IMR-90 (cell line): Measurements from ENCODE around the gene SGCA. TPM values are rescaled to one million over a fixed set of nuclear protein-coding genes. Genes with fewer than 3 reads are reported as not detected.

Experiments
- ATAC-seq: fragments of 200-7000 bp; cut with Tn5 transposase; 2 replicates; pipeline ENCODE4 v1.9.1; 2020; ENCODE audit warnings: low read depth, mild to moderate bottlenecking, moderate library complexity
- BruUV-seq: library from RNA; stranded (reverse); fragments of 400-500 nt; replicated peaks from 2 replicates; lab custom pipeline; 2021; lab: Mats Ljungman, UMichigan
- CTCF ChIA-PET: fragments of 300-600 bp; formaldehyde crosslinking; extraction: SDS; loops from one replicate; lab custom pipeline; 2021; ENCODE audit warnings: antibody characterized with exemption; lab: Yijun Ruan, JAX
- POLR2A ChIA-PET: fragments of 300-600 bp; sonication (Branson Sonifier 250); formaldehyde crosslinking; loops from one replicate; lab custom pipeline; 2022; ENCODE audit warnings: antibody characterized with exemption; ENCODE audit not compliant: unreplicated experiment; lab: Charles Lee
- DNase-seq: peaks from one replicate; pipeline ENCODE4 v3.0.0; 2013
- H2AFZ ChIP-seq: replicated peaks from 2 replicates; pipeline ENCODE3; 2013; ENCODE audit warnings: low read length, mild to moderate bottlenecking; ENCODE audit not compliant: poor library complexity
- H2AK5ac ChIP-seq: 2 replicates; pipeline ENCODE4 v1.6.1; 2013; ENCODE audit warnings: low read depth, low read length, inconsistent platforms
- H2AK9ac ChIP-seq: replicated peaks from 2 replicates; pipeline ENCODE3; 2013; ENCODE audit warnings: mild to moderate bottlenecking, low read depth, low read length, moderate library complexity; ENCODE audit not compliant: poor library complexity
- H2BK120ac ChIP-seq: 2 replicates; pipeline ENCODE4 v1.6.1; 2013; ENCODE audit warnings: low read depth, low read length, inconsistent platforms
- H2BK15ac ChIP-seq: 3 replicates; pipeline ENCODE4 v1.6.1; 2013; ENCODE audit warnings: low read depth, low read length, inconsistent platforms
- H2BK20ac ChIP-seq: 2 replicates; pipeline ENCODE4 v1.6.1; 2013; ENCODE audit warnings: low read depth, mild to moderate bottlenecking, inconsistent platforms, low read length, moderate library complexity
- H2BK5ac ChIP-seq: 2 replicates; pipeline ENCODE4 v1.6.1; 2013; ENCODE audit warnings: mild to moderate bottlenecking, low read depth, low read length, inconsistent platforms; ENCODE audit not compliant: poor library complexity, severe bottlenecking
- H3K14ac ChIP-seq: replicated peaks from 2 replicates; pipeline ENCODE4 v1.6.1; 2013; ENCODE audit warnings: low read depth, low read length, inconsistent platforms
- H3K18ac ChIP-seq: 2 replicates; pipeline ENCODE4 v1.6.1; 2013; ENCODE audit warnings: low read depth, low read length, control low read depth
- H3K23ac ChIP-seq: 2 replicates; pipeline ENCODE4 v1.6.1; 2013; ENCODE audit warnings: low read depth, low read length, inconsistent platforms
- H3K27ac ChIP-seq: 2 replicates; pipeline ENCODE4 v1.5.1; 2013; ENCODE audit warnings: mild to moderate bottlenecking, control low read depth, low read length; ENCODE audit not compliant: insufficient read depth
- H3K27me3 ChIP-seq: 2 replicates; pipeline ENCODE4 v1.6.1; 2013; ENCODE audit warnings: low read length; ENCODE audit not compliant: control insufficient read depth, insufficient read depth
- H3K36me3 ChIP-seq: 2 replicates; pipeline ENCODE4 v1.6.1; 2013; ENCODE audit warnings: low read length, mixed read lengths; ENCODE audit not compliant: control insufficient read depth, insufficient read depth
- H3K4ac ChIP-seq: 2 replicates; pipeline ENCODE4 v1.6.1; 2013; ENCODE audit warnings: low read depth, low read length, inconsistent platforms
- H3K4me1 ChIP-seq: 2 replicates; pipeline ENCODE4 v1.6.1; 2013; ENCODE audit warnings: low read length, mixed read lengths; ENCODE audit not compliant: control insufficient read depth, insufficient read depth
- H3K4me2 ChIP-seq: 2 replicates; pipeline ENCODE4 v1.6.1; 2013; ENCODE audit warnings: low read depth, mild to moderate bottlenecking, control low read depth, low read length, moderate library complexity
- H3K4me3 ChIP-seq: 2 replicates; pipeline ENCODE4 v1.5.1; 2013; ENCODE audit warnings: low read depth, mild to moderate bottlenecking, control low read depth, low read length, moderate library complexity; ENCODE audit not compliant: insufficient read depth
- H3K56ac ChIP-seq: 2 replicates; pipeline ENCODE4 v1.6.1; 2013; ENCODE audit warnings: low read length, inconsistent platforms; ENCODE audit not compliant: insufficient read depth; ENCODE audit errors: extremely low read depth
- H3K79me1 ChIP-seq, 2 experiments: 2 replicates each; pipeline ENCODE4 v1.6.1; 2013; ENCODE audit warnings: low read length in 2 of 2, inconsistent platforms in 1 of 2, low read depth in 1 of 2
- H3K9ac ChIP-seq: 2 replicates; pipeline ENCODE4 v1.6.1; 2013; ENCODE audit warnings: low read depth, low read length, control low read depth
- H3K9me1 ChIP-seq: 2 replicates; pipeline ENCODE4 v1.6.1; 2013; ENCODE audit warnings: low read length, inconsistent platforms; ENCODE audit not compliant: insufficient read depth
- H3K9me3 ChIP-seq: 2 replicates; pipeline ENCODE4 v1.6.1; 2013; ENCODE audit warnings: low read length; ENCODE audit not compliant: control insufficient read depth, insufficient read depth
- H4K20me1 ChIP-seq: 2 replicates; pipeline ENCODE4 v1.6.1; 2013; ENCODE audit warnings: low read length, inconsistent platforms; ENCODE audit not compliant: insufficient read depth
- H4K5ac ChIP-seq: 2 replicates; pipeline ENCODE4 v1.6.1; 2013; ENCODE audit warnings: mild to moderate bottlenecking, low read depth, low read length, control low read depth
- H4K8ac ChIP-seq, 2 experiments: 2 replicates each; pipeline ENCODE4 v1.6.1; 2013; ENCODE audit warnings: low read depth in 2 of 2, low read length in 2 of 2, control low read depth in 1 of 2, inconsistent platforms in 1 of 2
- H4K91ac ChIP-seq: 2 replicates; pipeline ENCODE4 v1.6.1; 2013; ENCODE audit warnings: low read depth, low read length, inconsistent platforms; ENCODE audit not compliant: insufficient read depth
- CTCF ChIP-seq: conservative IDR thresholded peaks from 2 replicates; pipeline ENCODE4 v1.5.1; 2012; ENCODE audit warnings: mild to moderate bottlenecking, low read depth, low read length, improper control_type of control experiment
- FOS ChIP-seq: fragments of 150-350 bp; IDR thresholded peaks from 2 replicates; pipeline ENCODE4 v1.6.1; 2016; ENCODE audit warnings: low read depth, low read length
- MAZ ChIP-seq: IDR thresholded peaks from 2 replicates; pipeline ENCODE4 v1.6.1; 2012; ENCODE audit warnings: low read depth, mild to moderate bottlenecking, low read length, improper control_type of control experiment, moderate library complexity, borderline replicate concordance
- NFE2L2 ChIP-seq: fragments of 150-350 bp; IDR thresholded peaks from 2 replicates; pipeline ENCODE4 v1.6.1; 2016; ENCODE audit warnings: low read depth, mild to moderate bottlenecking, low read length
- POLR2A ChIP-seq: IDR thresholded peaks from 2 replicates; pipeline ENCODE4 v1.6.1; 2012; ENCODE audit warnings: mild to moderate bottlenecking, low read depth, low read length
- RAD21 ChIP-seq: IDR thresholded peaks from 2 replicates; pipeline ENCODE4 v1.6.1; 2012; ENCODE audit warnings: low read length, improper control_type of control experiment
- WGBS, 2 experiments: methylation state at CpG; one replicate each; pipeline versions ENCODE4 v1.1.5 to v1.1.7; 2013; ENCODE audit warnings: missing lambda C conversion rate in 2 of 2; ENCODE audit not compliant: insufficient read length in 1 of 2; ENCODE audit errors: extremely low coverage in 2 of 2; 5-methylcytosine and 5-hydroxymethylcytosine counted together
- dilution Hi-C: fragments of 300-500 bp; cut with HindIII; formaldehyde crosslinking; loops from one replicate; pipeline ENCODE4 v1.14.3; 2018; ENCODE audit warnings: low sequenced_read_pairs; ENCODE audit not compliant: unreplicated experiment
- in situ Hi-C: fragments of 300-500 bp; cut with MboI; formaldehyde crosslinking; loops from 3 replicates; pipeline ENCODE4 v1.14.3; 2019; ENCODE audit warnings: low sequenced_read_pairs, inconsistent platforms, mixed read lengths
- intact Hi-C: fragments of 100-400 bp; cut with micrococcal nuclease; formaldehyde crosslinking; loops from 2 replicates; pipeline ENCODE4 v1.10.0; 2022
- polyA plus RNA-seq, 3 experiments: library from polyadenylated mRNA; depleted of rRNA; stranded (reverse); fragments of >200 nt; gene quantifications; 2 replicates each; pipeline ENCODE4 v1.2.3, GENCODE V29; 2012; ENCODE audit warnings: low replicate concordance in 1 of 3
- total RNA-seq: library from RNA; depleted of rRNA; stranded (reverse); fragments of >200 nt; gene quantifications from 2 replicates; pipeline ENCODE4 v1.2.3, GENCODE V29; 2012

SGCA gene
- total and polyA plus RNA-seq, 2 of the 4 experiments (the other 2 are of a cell fraction) = 0.19 TPM; not detected in 1

DNA sequence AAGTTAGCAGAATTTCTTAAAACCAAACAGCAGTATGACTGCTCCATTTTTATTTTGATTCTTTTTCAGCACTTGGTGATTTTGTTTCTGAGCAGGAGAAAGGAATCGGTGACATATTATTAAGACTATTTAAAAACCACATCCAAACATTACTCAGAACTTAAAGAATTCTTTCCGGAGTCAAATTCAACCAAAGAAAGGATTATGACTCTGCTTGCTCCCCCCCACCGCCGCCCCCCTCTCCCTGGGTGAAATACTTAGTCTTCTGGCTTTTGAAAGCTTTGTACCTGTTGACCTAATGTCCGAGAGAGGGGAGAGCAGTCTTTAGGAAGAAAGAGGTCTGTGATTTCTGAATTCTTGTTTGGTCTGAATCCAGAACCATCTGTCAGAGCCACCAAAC lies 53.5 kb downstream of the SGCA start:
- Histone ChIP-seq H4K5ac (peak overlapping the region; percentile 86), H3K4me1 (peaks cover 45% of the 10 kb centered on the region), H3K4ac (peak overlapping the region; percentile 93), H2AK5ac (peak overlapping the region; percentile 84), H3K27ac (peak overlapping the region; percentile 87), H3K4me2 (peak overlapping the region; percentile 94), H3K36me3 (no peaks in the 10 kb centered on the region), H2BK120ac (peak overlapping the region; percentile 94), H3K56ac (peak overlapping the region; percentile 93), H2BK15ac (peak overlapping the region; percentile 87), H3K27me3 (no peaks in the 10 kb centered on the region), H2BK20ac (peak overlapping the region; percentile 92), H4K91ac (peak overlapping the region; percentile 96), H4K20me1 (peaks cover 4% of the 10 kb centered on the region; the same call in 1 of the 2 replicates), H3K9me1 (peaks cover 25% of the 10 kb centered on the region), H2AK9ac (no peak overlapping the region), H3K9ac (peak overlapping the region; percentile 73), H3K9me3 (no peaks in the 10 kb centered on the region), H3K23ac (peak overlapping the region; percentile 84), H2AFZ (no peak overlapping the region), H3K4me3 (peak overlapping the region; percentile 41; the same call in 1 of the 2 replicates), H4K8ac (peak overlapping the region; percentile 62 to 93), H3K18ac (peak overlapping the region; percentile 94), H3K14ac (peak overlapping the region; percentile 94), H3K79me1 (peaks cover 17 to 61% of the 10 kb centered on the region in 2 experiments), H2BK5ac (peak overlapping the region; percentile 95)
- POLR2A ChIA-PET = interaction anchor here (0.6 to 3.2 kb wide), 10 partner anchors 9 to 38 kb away, joined by 3 to 35 read pairs (median 6); partner anchors contain the start of gene COL1A1
- WGBS, 2 experiments = no CpG with 5 or more reads among the region's 5 CpGs
- in situ Hi-C loops = no loop called here
- peak; percentile 56 for ATAC-seq
- dilution Hi-C loops = no loop called here
- no TSS peak for BruUV-seq
- DNase-seq = peak; percentile 90
- CTCF ChIA-PET = interaction anchor here (0.6 to 2.2 kb wide), 2 partner anchors 49 to 85 kb away, joined by 3 to 10 read pairs; no protein-coding TSS in a partner anchor
- TF ChIP-seq CTCF (no peak), FOS (peak; percentile 33; the same call in 1 of the 2 replicates), NFE2L2 (no peak), RAD21 (no peak), POLR2A (peak; percentile 59), MAZ (peak; percentile 81)
- intact Hi-C loops = loop anchor here (1.0 kb wide), 1 partner anchor 47 kb away; no protein-coding TSS in a partner anchor
